ENCODE measurements around the gene KDM2A. TPM values are rescaled to one million over a fixed set of nuclear protein-coding genes. Genes with fewer than 3 reads are reported as not detected.

Gene KDM2A
- total and polyA plus RNA-seq, 2 donors (not counting 3 experiments of a cell fraction or from before 2014, with no cell fraction given), result 72.2 to 79.5 TPM

- H3K27me3 ChIP-seq (ENCODE audit: control insufficient read depth in 2 of 2, insufficient read depth in 2 of 2, low read length in 2 of 2), result no peaks in the 10 kb centered on the region
- FAIRE-seq (no peak), DNase-seq (ENCODE audit: low read depth, low spot score) (no peak)
- H3K4me1 ChIP-seq (ENCODE audit: control insufficient read depth, extremely low read depth, insufficient read depth, low read length), result no peaks in the 10 kb centered on the region
- no peak overlapping the region for H3K9ac ChIP-seq (replicated peaks; ENCODE audit: extremely low read depth, insufficient read depth, low read length)
- H2AFZ ChIP-seq (ENCODE audit: low read depth, low read length), result no peak overlapping the region
- CTCF ChIA-PET, result no interaction called here
- H3K79me2 ChIP-seq (ENCODE audit: control insufficient read depth, insufficient read depth, low read length), result peaks cover 47% of the 10 kb centered on the region
- H3K27ac ChIP-seq (ENCODE audit: insufficient read depth, low read depth, low read length), result no peak overlapping the region
- POLR2A ChIA-PET, result no interaction called here
- no peaks in the 10 kb centered on the region for H4K20me1 ChIP-seq (replicated peaks; ENCODE audit: control insufficient read depth, extremely low read depth, insufficient read depth, low read length)
- TF ChIP-seq POLR2AphosphoS5 (IDR thresholded peaks at IDR 0.05; ENCODE audit: insufficient read depth, low read depth, low read length) (no peak), MYC (IDR thresholded peaks at IDR 0.05; ENCODE audit: low read depth, low read length) (no peak), GATA2 (IDR thresholded peaks at IDR 0.05; ENCODE audit: insufficient read depth, insufficient read length, low read depth, low read length) (no peak), CTCF (IDR thresholded peaks at IDR 0.05; ENCODE audit: extremely low read depth in 1 of 2, insufficient read depth in 1 of 2, low read depth in 1 of 2, low read length in 2 of 2) (no peak), JUN (IDR thresholded peaks at IDR 0.05; ENCODE audit: borderline replicate concordance, insufficient read depth, insufficient read length, low read depth) (no peak), EZH2 (IDR thresholded peaks at IDR 0.05; ENCODE audit: borderline replicate concordance, low read depth, low read length, severe bottlenecking) (no peak), POLR2A (IDR thresholded peaks at IDR 0.05; ENCODE audit: low read depth, low read length) (no peak), FOS (IDR thresholded peaks at IDR 0.05; ENCODE audit: borderline replicate concordance, insufficient read depth, low read length) (no peak)
- TF ChIP-seq, protein P1, sequence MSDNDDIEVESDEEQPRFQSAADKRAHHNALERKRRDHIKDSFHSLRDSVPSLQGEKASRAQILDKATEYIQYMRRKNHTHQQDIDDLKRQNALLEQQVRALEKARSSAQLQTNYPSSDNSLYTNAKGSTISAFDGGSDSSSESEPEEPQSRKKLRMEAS (IDR thresholded peaks at IDR 0.05; ENCODE audit: insufficient read depth, insufficient read length), result no peak
- no peak overlapping the region for H3K4me2 ChIP-seq (ENCODE audit: insufficient read depth, low read length)
- no TSS peak for BruUV-seq (replicated peaks)
- no peaks in the 10 kb centered on the region for H3K9me1 ChIP-seq (replicated peaks; ENCODE audit: control insufficient read depth, extremely low read depth, insufficient read depth, low read length)
- no peaks in the 10 kb centered on the region for H3K9me3 ChIP-seq (replicated peaks; ENCODE audit: control insufficient read depth, insufficient read depth, low read length)
- H3K36me3 ChIP-seq (ENCODE audit: control insufficient read depth in 2 of 2, extremely low read depth in 1 of 2, insufficient read depth in 2 of 2, low read length in 2 of 2), result peaks cover 4% of the 10 kb centered on the region in 2 experiments
- H3K4me3 ChIP-seq (replicated peaks in 1 of 3; ENCODE audit: insufficient read depth in 1 of 3, low read depth in 1 of 3, low read length in 3 of 3), result no peak overlapping the region
- dilution Hi-C loops (cut with MboI; ENCODE audit: extremely low pct_ligation_motif_present, low sequenced_read_pairs), result no loop called here
- intact Hi-C loops (cut with micrococcal nuclease), result no loop called here
Observed at GRCh38 chr11:67154726-67155125, 35.7 kb downstream of the KDM2A start.
